HEK293T (cell line): ENCODE measurements around the gene TEDC2.

Source experiments
- ARNT ChIP-seq: fragments of 450-650 bp; IDR thresholded peaks from 2 replicates; pipeline ENCODE4 v1.6.1; 2017; ENCODE audit warnings: mild to moderate bottlenecking
- NFRKB ChIP-seq: fragments of 450-650 bp; IDR thresholded peaks from 2 replicates; pipeline ENCODE4 v1.6.1; 2016; ENCODE audit warnings: mild to moderate bottlenecking, moderate library complexity
- SP1 ChIP-seq: fragments of 450-650 bp; IDR thresholded peaks from 2 replicates; pipeline ENCODE4 v1.6.1; 2017

- TF ChIP-seq NFRKB (no peak), SP1 (peak; percentile 75), ARNT (no peak)
These were observed 30.7 kb upstream of the TEDC2 start, which contains the start of gene CCNF for GRCh38 chr16:2429034-2429770.
